Measurements from ENCODE around the gene ANAPC16.

GRCh38 chr10:72233621-72234020 lies 17.8 kb downstream of the ANAPC16 start:
- no peak for TF ChIP-seq CTCF (IDR thresholded peaks at IDR 0.05)
- no peak for TF ChIP-seq POLR2AphosphoS5 (IDR thresholded peaks at IDR 0.05; ENCODE audit: insufficient read depth in 1 of 2, low read depth in 1 of 2)
- TF ChIP-seq POLR2A (IDR thresholded peaks at IDR 0.05) = no peak
